Hematopoietic multipotent progenitor cell treated with erythropoietin and hydrocortisone succinate and interleukin-3 and kit ligand, for 6 days (in vitro differentiated cells): ENCODE measurements around the gene SH3BP5L.

Source experiments
- DNase-seq: peaks from one replicate; pipeline ENCODE4 v3.0.0-alpha.2; 2015

The SH3BP5L gene

GRCh38 chr1:248825136-248825535 lies 579 bp downstream of the SH3BP5L start:
- no peak for DNase-seq

GRCh38 chr1:248824701-248825100 lies 1.0 kb downstream of the SH3BP5L start:
- DNase-seq: no peak

GRCh38 chr1:248824301-248824700 lies 1.4 kb downstream of the SH3BP5L start:
- no peak for DNase-seq

GRCh38 chr1:248823517-248824001 lies 2.2 kb downstream of the SH3BP5L start:
- no peak for DNase-seq

GRCh38 chr1:248822148-248823032 lies 3.3 kb downstream of the SH3BP5L start:
- DNase-seq: peak; percentile 39

GRCh38 chr1:248821641-248822040 lies 4.1 kb downstream of the SH3BP5L start:
- no peak for DNase-seq

GRCh38 chr1:248821101-248821500 lies 4.6 kb downstream of the SH3BP5L start:
- no peak for DNase-seq

GRCh38 chr1:248820041-248820585 lies 5.6 kb downstream of the SH3BP5L start:
- DNase-seq: no peak

- DNase-seq: no peak
Observed at GRCh38 chr1:248818505-248819374, 7.0 kb downstream of the SH3BP5L start.

GRCh38 chr1:248817065-248817464 lies 8.7 kb downstream of the SH3BP5L start:
- DNase-seq: peak; percentile 80

GRCh38 chr1:248816042-248816851 lies 9.5 kb downstream of the SH3BP5L start:
- DNase-seq: no peak

- no peak for DNase-seq
Observed at GRCh38 chr1:248815407-248816034, 10.2 kb downstream of the SH3BP5L start.

- DNase-seq: no peak
Observed at GRCh38 chr1:248814351-248814750, 11.4 kb downstream of the SH3BP5L start.

GRCh38 chr1:248813546-248813945 lies 12.2 kb downstream of the SH3BP5L start:
- DNase-seq: no peak

- DNase-seq: no peak
Observed at GRCh38 chr1:248812736-248813425, 12.8 kb downstream of the SH3BP5L start.

- DNase-seq: no peak
Observed at GRCh38 chr1:248811514-248812490, 13.9 kb downstream of the SH3BP5L start.

- DNase-seq: no peak
Observed at GRCh38 chr1:248810727-248811513, 14.8 kb downstream of the SH3BP5L start.

- DNase-seq: no peak
Observed at GRCh38 chr1:248810000-248810726, 15.6 kb downstream of the SH3BP5L start.
